Parathyroid adenoma (tissue), 2 donors: ENCODE data around the gene ADH5.
"Not testable (repeated sequence)": the region's sequence is repeated elsewhere in the genome, so short reads cannot be mapped to it uniquely, and the experiment has no call there.

Experiments used
- H2AFZ ChIP-seq: fragments of 300-600 bp; sonication (generic); one replicate; pipeline ENCODE4 v1.7.0; 2017; ENCODE audit warnings: antibody characterized with exemption, mild to moderate bottlenecking
- H3K27ac ChIP-seq: fragments of 300-600 bp; sonication (generic); one replicate; pipeline ENCODE4 v1.7.0; 2017
- H3K27me3 ChIP-seq: fragments of 300-600 bp; sonication (generic); one replicate; pipeline ENCODE4 v1.7.0; 2017; ENCODE audit warnings: low read length; ENCODE audit not compliant: control insufficient read depth, insufficient read depth
- H3K36me3 ChIP-seq: fragments of 300-600 bp; sonication (generic); one replicate; pipeline ENCODE4 v1.7.0; 2017; ENCODE audit warnings: low read length; ENCODE audit not compliant: control insufficient read depth, insufficient read depth
- H3K4me1 ChIP-seq: fragments of 300-600 bp; sonication (generic); one replicate; pipeline ENCODE4 v1.7.0; 2017; ENCODE audit warnings: control low read depth
- H3K4me2 ChIP-seq: fragments of 300-600 bp; sonication (generic); one replicate; pipeline ENCODE4 v1.7.0; 2017; ENCODE audit warnings: low read length
- H3K4me3 ChIP-seq: fragments of 300-600 bp; sonication (generic); one replicate; pipeline ENCODE4 v1.7.0; 2017; ENCODE audit warnings: low read depth, low read length
- H3K79me2 ChIP-seq: fragments of 300-600 bp; sonication (generic); one replicate; pipeline ENCODE4 v1.7.0; 2017; ENCODE audit warnings: control low read depth
- H3K9ac ChIP-seq: fragments of 300-600 bp; sonication (generic); one replicate; pipeline ENCODE4 v1.7.0; 2017; ENCODE audit warnings: mild to moderate bottlenecking
- H3K9me3 ChIP-seq: fragments of 300-600 bp; sonication (generic); one replicate; pipeline ENCODE4 v1.7.0; 2017; ENCODE audit warnings: low read length; ENCODE audit not compliant: control insufficient read depth
- TF ChIP-seq, protein P1 (sequence below): fragments of 300-600 bp; sonication (generic); IDR thresholded peaks from one replicate; pipeline ENCODE4 v1.7.0; 2017; ENCODE audit warnings: antibody characterized with exemption, mild to moderate bottlenecking
- donor health status: primary hyperparathyroidism.

ADH5 gene

DNA sequence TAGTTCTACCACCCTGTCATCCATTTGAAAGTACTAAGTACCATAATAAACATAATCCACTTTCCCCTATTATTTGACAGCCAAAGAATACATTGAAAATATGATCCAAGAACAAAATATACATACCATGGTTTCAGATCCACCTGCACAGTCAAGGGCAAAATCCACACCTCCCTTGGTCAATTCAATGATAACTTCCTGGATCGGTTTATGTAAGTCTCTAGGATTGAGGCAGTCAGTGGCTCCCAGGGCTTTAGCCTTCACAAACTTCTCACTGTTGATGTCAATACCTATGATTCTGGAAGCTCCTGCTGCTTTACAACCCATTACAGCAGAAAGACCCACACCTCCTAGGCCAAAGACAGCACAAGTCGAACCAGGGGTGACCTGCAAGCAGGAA, 42.8 kb upstream of the ADH5 start:
- no peaks in the 10 kb centered on the region for H3K4me1 ChIP-seq
- no peak overlapping the region for H3K9ac ChIP-seq
- H3K27me3 ChIP-seq = no peaks in the 10 kb centered on the region
- no peak overlapping the region for H3K4me2 ChIP-seq
- H3K79me2 ChIP-seq = no peaks in the 10 kb centered on the region
- no peaks in the 10 kb centered on the region for H3K9me3 ChIP-seq
- no peak overlapping the region for H3K27ac ChIP-seq
- TF ChIP-seq, protein P1, sequence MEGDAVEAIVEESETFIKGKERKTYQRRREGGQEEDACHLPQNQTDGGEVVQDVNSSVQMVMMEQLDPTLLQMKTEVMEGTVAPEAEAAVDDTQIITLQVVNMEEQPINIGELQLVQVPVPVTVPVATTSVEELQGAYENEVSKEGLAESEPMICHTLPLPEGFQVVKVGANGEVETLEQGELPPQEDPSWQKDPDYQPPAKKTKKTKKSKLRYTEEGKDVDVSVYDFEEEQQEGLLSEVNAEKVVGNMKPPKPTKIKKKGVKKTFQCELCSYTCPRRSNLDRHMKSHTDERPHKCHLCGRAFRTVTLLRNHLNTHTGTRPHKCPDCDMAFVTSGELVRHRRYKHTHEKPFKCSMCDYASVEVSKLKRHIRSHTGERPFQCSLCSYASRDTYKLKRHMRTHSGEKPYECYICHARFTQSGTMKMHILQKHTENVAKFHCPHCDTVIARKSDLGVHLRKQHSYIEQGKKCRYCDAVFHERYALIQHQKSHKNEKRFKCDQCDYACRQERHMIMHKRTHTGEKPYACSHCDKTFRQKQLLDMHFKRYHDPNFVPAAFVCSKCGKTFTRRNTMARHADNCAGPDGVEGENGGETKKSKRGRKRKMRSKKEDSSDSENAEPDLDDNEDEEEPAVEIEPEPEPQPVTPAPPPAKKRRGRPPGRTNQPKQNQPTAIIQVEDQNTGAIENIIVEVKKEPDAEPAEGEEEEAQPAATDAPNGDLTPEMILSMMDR = no peak
- H3K4me3 ChIP-seq = no peak overlapping the region
- no peak overlapping the region for H2AFZ ChIP-seq
- no peaks in the 10 kb centered on the region for H3K36me3 ChIP-seq

DNA sequence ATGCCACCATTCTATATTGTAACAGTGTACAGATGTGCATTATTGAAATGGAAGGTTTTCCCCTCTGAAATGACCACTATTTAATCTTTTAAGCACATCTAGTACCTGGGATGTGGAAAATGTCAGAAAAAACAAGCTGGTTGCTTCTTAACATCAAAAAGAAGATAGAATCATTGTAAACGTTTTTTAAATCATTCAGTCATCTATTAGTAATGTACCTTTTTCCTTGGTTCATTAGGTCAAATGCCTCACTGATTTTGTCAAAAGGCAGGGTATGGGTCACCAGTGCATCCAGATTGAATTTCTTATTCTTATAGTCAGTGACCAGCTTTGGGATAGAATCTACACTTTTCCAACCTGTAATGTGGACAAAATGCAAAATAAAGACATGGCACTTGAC, 37.8 kb upstream of the ADH5 start:
- Histone ChIP-seq H3K9me3 (no peaks in the 10 kb centered on the region), H2AFZ (no peak overlapping the region), H3K4me2 (no peak overlapping the region), H3K4me3 (no peak overlapping the region), H3K27me3 (no peaks in the 10 kb centered on the region), H3K79me2 (no peaks in the 10 kb centered on the region), H3K36me3 (no peaks in the 10 kb centered on the region), H3K9ac (no peak overlapping the region), H3K4me1 (no peaks in the 10 kb centered on the region), H3K27ac (no peak overlapping the region)
- TF ChIP-seq, protein P1 = no peak

DNA sequence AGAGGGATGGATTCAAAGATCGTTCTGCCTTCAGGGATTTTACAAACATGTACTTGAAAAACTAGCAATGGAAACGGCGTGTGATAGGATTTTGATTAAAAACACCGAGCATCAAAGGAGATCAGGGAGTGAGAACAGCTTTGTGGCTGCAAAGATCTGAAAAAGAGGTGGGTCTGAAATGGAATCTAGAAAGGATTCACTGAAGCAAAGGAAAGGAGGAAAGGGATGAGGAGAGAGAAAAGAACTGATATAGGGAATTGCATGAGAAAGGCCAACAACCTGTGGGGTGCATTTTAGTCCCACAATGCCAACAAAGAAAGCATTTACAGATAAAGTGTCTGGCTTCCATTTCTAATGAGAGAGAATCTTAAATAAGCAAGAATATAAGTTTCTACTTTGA, 32.4 kb upstream of the ADH5 start:
- H3K4me2 ChIP-seq = no peak overlapping the region
- no peak overlapping the region for H3K4me3 ChIP-seq
- TF ChIP-seq, protein P1 = no peak
- H3K36me3 ChIP-seq = no peaks in the 10 kb centered on the region
- H3K9ac ChIP-seq = no peak overlapping the region
- no peaks in the 10 kb centered on the region for H3K27me3 ChIP-seq
- H3K4me1 ChIP-seq = no peaks in the 10 kb centered on the region
- H2AFZ ChIP-seq = no peak overlapping the region
- H3K27ac ChIP-seq = no peak overlapping the region
- no peaks in the 10 kb centered on the region for H3K79me2 ChIP-seq
- H3K9me3 ChIP-seq = no peaks in the 10 kb centered on the region

DNA sequence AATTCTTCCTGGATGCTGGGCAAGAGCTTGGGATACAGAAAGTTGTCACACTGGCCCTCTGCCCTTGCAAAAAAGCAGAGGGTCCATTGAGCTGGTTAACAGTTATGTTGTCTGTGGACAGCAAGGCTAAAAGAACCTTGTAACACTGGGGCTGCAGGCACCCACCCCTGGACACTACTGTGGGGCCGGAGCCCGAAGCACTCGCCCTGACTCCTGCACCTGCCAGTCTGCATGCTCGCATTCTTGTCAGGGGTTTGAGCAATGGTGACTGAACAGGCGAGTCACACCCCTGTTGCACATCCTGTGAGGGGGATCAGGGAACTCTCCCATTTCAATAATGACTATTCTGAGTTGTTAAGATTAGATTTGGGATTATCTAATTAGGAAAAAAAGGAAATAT, 31.9 kb upstream of the ADH5 start:
- Histone ChIP-seq H3K9me3 (no peaks in the 10 kb centered on the region), H3K9ac (no peak overlapping the region), H2AFZ (no peak overlapping the region), H3K4me1 (no peaks in the 10 kb centered on the region), H3K27me3 (no peaks in the 10 kb centered on the region), H3K4me3 (no peak overlapping the region), H3K79me2 (no peaks in the 10 kb centered on the region), H3K4me2 (no peak overlapping the region), H3K36me3 (no peaks in the 10 kb centered on the region), H3K27ac (no peak overlapping the region)
- TF ChIP-seq, protein P1 = no peak

DNA sequence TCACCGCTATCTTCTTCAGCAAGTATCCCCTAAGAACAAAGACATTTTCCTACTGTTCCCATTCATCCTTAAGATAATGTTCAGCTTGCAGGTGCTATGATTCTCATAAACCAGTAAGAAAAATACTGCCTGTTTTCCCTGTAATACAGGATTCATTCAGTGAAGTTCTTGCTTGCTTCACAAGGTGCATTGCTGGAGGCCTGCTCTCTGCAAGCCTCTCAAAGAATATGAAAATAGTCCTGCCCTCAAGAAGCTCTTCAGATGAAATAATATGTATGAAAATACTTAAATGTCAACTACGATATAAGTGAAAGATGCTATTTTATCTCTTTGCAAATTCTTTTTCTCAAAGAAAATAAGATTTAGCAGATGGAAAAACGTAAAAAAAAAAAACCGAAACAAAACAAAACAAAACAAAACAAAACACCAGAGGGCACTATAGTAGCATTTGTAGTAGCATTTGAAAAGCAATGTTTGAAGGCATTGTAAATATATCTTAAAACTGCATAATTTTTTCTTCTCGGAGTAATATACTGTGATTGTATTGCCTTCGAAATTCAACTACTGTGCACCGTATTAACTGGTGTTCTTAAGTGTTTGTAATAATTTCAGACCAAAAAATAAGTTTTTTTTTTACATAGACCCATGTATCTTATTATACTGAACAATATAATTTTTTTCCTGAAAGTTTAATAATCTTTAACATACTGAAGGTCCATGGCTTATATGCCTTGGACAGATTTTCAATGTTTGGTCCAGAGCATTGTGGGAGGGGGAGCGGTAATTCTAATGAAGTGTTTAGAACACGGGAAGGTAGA, 29.5 kb upstream of the ADH5 start:
- Histone ChIP-seq H3K9ac (no peak overlapping the region), H3K27ac (no peak overlapping the region), H3K79me2 (no peaks in the 10 kb centered on the region), H2AFZ (no peak overlapping the region), H3K36me3 (no peaks in the 10 kb centered on the region), H3K27me3 (no peaks in the 10 kb centered on the region), H3K4me2 (no peak overlapping the region), H3K9me3 (no peaks in the 10 kb centered on the region), H3K4me1 (no peaks in the 10 kb centered on the region), H3K4me3 (no peak overlapping the region)
- TF ChIP-seq, protein P1 = no peak

DNA sequence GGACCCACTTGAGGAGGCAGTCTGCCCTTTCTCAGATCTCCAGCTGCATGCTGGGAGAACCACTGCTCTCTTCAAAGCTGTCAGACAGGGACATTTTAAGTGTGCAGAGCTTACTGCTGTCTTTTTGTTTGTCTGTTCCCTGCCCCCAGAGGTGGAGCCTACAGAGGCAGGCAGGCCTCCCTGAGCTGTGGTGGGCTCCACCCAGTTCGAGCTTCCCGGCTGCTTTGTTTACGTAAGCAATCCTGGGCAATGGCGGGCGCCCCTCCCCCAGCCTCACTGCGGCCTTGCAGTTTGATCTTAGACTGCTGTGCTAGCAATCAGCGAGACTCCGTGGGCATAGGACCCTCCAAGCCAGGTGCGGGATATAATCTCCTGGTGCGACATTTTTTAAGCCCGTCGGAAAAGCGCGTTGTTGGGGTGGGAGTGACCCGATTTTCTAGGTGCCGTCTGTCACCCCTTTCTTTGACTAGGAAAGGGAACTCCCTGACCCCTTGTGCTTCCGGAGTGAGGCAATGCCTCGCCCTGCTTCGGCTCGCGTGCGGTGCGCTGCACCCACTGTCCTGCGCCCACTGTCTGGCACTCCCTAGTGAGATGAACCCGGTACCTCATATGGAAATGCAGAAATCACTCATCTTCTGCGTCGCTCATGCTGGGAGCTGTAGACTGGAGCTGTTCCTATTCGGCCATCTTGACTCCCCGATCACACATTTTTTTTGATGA, 28.7 kb upstream of the ADH5 start:
- not testable (repeated sequence) for H2AFZ ChIP-seq, H3K27me3 ChIP-seq

More for the DNA sequence above, 28.7 kb upstream of the ADH5 start:
- H3K9me3 ChIP-seq, H3K4me1 ChIP-seq, H3K4me3 ChIP-seq, H3K27ac ChIP-seq, H3K36me3 ChIP-seq, H3K4me2 ChIP-seq, H3K9ac ChIP-seq, H3K79me2 ChIP-seq: not testable (repeated sequence)
